Muscle of arm (tissue), 12 donors: ENCODE results near the gene ZNF574. TPM values are rescaled to one million over a fixed set of nuclear protein-coding genes. Genes with fewer than 3 reads are reported as not detected.

Experiments used
- DNase-seq: peaks from one replicate; pipeline ENCODE4 v3.0.0-alpha.2; 2013
- polyA plus RNA-seq, 12 donors: library from polyadenylated mRNA; unstranded; fragments of 120-200 nt; gene quantifications; one replicate each; pipeline ENCODE4 v1.2.1, GENCODE V29; 2013; ENCODE audit not compliant: insufficient read length in 12 of 12

ZNF574 gene
- polyA plus RNA-seq, 12 donors = 7.2 to 13.3 (median 9.2) TPM; not detected in 1

DNA sequence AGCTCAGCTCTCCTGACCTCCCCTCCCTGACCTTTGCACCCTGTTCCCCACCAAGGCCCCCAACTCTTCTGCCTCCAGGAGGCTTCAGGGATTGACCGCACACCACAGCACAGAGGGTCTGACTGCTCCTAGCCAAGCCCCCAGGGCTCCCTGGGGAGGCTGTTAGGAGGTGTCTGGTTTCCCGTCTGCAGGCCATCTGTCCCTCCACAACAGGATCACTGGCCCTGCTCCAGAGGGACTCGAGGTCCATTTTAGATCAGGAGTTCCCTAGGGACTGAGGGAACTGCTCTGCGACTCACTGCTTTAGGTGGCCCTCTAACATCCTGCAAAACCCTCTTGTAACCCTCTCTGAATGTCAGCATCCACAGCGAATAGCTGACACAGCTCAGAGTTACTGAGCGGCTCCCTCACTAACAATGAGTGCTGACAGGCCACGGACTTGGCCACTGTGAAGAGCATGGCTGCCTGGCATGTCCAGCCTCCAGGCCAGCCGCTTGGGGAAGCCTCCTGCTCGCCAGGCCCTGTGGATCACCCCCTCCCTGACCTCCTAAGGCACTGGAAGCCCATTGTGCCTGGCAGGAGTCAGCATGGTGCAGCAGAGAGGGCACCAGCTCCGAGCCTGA, 23.6 kb upstream of the ZNF574 start:
- DNase-seq = no peak

DNA sequence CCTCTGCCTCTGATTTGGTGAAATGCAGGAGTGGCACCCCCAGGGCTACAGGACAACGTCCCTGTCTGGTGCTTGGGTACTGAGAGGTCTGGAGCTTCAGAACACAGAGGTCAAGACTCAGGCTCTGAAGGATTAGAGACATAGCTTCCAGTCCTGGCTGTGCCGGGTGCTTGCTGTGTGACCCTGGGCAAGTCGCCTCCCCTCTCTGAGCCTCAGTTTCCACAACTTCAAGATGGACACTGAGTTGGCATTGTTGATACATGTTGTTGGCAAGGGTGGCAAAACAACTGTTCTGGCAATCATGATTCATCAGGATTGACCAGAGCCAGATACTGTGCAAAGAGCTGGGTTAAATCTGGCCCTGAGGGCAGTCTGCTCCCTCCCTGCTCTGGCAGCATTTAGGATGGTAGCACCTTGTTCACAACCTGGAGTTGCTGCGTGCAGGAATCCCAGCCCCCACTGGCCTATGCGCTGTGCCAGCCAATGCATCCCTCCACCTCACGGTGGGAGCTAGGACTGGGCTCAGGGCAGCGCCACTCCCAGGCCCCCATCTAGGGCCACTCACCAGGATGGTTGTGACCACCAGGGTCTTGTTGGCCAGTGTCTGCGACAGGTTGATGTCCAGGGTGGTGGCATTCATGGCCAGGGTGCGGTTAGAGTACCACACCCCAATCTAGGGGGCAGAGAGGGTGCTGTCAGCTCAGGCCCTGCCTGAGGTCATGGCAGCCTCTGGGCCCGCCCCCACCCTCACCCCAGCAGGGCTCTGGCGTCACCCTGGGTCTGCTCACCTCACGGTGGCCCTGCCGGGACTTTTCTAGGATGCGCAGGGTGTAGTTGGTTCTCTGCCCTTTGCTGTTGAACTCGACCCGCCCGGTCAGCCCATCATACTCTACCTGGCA, 22.7 kb upstream of the ZNF574 start:
- DNase-seq = no peak

DNA sequence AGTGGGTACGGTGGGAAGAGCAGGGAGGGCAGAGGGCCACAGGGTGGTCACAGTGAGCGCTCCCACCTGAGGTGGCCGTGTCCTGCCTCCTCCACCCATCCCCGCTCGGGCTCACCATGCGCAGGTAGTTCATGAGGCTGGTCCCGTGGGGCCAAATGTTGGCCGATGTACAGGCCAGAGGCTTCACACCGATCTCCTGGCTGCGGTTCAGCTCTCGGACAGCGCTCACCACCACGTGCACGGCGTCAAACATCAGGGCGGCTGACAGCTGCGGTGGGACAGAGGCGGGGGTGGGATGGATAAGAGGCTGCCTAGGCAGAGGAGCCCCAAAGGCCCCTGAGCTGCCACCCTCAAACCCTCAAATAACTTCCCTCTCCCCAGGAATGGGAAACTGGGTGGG, 21.8 kb upstream of the ZNF574 start:
- DNase-seq = no peak

- DNase-seq = no peak
Measured at GRCh38 chr19:42057846-42058245, 18.1 kb upstream of the ZNF574 start.

GRCh38 chr19:42059196-42059595, 16.8 kb upstream of the ZNF574 start:
- DNase-seq = no peak

- DNase-seq = no peak
Measured at GRCh38 chr19:42060117-42060516, 15.8 kb upstream of the ZNF574 start.

- DNase-seq = no peak
Measured at GRCh38 chr19:42062381-42062780, 13.6 kb upstream of the ZNF574 start.

DNA sequence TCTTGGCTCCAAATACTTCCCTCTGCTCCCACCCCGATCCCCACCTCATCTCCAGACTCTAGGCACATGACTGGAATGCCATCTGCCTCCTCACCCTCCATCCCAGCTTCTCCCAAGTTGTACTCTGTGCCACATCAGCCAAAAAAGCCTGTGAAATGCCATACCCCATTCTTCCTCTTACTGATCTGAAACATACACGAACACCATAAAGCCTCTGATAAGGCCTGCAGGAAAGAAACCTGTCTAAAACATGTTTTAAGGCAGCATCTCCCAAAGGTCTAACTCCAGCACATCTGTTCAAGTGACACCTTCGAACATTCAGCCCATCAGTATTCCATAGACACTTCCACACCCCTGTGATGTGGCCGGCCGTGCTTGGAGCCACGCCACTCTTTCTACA, 11.5 kb upstream of the ZNF574 start:
- DNase-seq = no peak

DNA sequence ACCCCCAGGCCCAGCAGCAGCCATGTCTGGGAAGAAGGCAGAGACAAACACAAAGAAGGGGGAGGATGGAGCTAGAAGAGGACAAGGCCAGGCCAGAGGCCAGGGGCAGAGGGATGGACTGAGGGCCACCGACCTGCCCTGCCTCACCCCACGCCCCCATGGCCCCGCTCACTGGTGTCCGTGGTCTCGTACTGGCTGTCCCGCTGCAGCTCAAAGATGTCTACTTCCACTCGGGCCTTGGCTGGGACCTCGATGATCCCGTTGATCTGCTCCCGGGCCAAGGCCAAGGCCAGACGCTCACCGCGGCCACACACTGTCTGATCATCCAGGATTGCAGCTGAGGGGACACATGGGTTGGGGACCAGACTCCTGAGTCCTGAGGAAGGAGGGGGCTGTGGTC, 10.9 kb upstream of the ZNF574 start:
- no peak for DNase-seq

DNA sequence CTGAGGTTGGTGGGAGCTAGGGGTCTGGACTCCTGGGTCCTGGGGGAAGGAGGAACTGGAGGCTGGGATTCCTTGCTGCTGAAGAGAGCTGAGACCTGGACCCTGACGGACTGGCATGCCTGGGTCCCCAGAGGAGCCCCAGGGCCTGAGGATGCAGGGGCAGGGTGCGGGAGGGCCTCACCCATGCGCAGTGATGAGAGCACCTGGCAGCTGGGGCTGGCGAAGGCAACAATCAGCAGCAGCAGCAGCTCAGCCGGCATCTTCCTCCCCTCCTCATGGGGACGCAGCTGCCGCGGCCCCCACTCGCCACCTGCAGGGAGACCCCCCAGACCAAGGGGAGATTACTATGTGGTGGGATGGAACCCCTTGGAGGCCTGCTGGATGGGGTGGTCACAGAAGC, 10.5 kb upstream of the ZNF574 start:
- no peak for DNase-seq

GRCh38 chr19:42066075-42066754, 9.8 kb upstream of the ZNF574 start:
- DNase-seq = no peak

DNA sequence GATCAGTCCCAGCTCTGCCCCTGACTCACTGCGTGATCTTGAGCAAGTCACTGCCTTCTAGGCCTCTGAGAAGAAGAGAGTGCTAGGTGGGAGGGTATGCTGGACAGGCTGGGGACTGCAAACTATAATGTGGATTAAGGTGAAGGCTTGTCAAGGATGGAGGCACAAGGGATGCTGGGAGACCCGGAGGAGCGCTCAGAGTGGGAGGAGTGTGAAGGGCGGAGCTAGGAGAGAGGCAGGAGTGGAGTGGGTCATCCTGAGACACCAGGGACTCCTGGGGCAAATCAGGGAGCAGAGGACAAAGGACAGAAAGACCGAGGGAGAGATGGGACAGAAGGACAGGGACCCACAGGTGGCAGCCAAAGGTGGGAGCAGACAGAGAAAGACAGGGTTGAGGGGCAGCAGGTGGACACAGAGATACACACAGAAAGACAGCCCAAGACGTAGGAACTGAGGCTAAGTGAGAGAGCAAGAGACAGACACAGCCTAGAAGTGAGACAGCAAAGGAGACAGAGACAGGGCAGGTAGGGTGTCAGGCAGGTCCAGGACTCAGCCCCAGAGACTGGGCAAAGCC, 8.6 kb upstream of the ZNF574 start:
- DNase-seq = no peak

GRCh38 chr19:42068361-42068755, 7.6 kb upstream of the ZNF574 start:
- DNase-seq = no peak

GRCh38 chr19:42068756-42069571, 7.0 kb upstream of the ZNF574 start:
- no peak for DNase-seq

- DNase-seq = no peak
Measured at GRCh38 chr19:42069619-42070351, 6.2 kb upstream of the ZNF574 start, which contains the start of gene GRIK5. TSS of gene GRIK5 (minus strand) at chr19:42070206. CDS start at chr19:42065770, 4,436 bp downstream.

DNA sequence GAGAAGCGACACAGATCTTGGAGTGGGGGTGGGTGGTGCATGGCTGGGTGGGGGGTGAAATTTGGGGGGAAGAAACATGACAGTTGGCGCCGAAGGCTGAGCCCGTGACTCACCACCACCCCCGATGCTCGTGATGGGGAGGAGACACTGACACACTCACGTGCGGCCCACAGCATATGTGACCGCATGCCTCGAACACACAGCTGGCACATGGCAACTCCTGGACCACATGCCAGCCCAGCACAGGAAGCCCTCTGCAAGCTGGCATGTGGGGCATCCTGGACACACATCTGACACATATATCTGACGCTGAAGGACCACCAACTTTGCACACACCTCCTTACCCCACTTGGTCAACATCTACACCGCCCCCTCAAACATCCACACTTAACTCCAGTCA, 4.7 kb upstream of the ZNF574 start:
- no peak for DNase-seq

DNA sequence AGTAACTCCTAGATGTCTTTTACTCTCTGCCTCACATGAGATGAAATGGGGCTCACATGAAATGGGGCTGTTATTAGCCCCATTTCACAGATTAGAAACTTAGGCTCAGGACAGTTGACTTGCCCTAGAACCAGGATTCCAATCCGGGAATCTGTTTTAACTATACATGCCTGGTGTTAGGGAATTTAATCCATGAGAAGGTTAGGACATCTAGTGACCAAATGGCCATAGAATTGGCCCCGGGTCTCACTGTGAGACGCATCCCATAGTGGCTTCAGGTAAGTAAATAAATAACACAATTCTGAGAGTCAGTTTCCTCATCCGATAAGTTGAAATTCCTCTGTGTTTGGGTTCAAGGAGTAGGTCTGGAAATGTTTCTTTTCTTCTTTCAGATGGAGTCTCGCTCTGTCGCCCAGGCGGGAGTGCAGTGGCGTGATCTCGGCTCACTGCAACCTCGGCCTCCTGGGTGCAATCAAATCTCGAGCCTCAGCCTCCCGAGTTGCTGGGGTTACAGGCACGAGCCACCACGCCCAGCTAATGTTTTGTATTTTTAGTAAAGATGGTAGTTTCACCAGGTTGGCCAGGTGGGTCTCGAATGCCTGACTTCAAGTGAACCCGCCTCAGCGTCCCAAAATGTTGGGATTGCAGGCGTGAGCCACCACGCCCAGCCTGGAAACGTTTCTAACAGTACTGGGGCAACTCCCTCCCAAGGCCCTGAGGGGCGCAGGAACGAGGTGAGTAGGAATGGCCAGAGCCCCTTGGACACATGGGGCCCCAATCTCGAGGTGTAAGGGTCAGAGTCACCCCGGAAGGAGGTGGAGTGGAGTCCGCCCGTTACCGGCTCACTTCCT, 1.2 kb upstream of the ZNF574 start:
- DNase-seq = no peak

- no peak for DNase-seq
Measured at GRCh38 chr19:42075364-42075615, 676 bp upstream of the ZNF574 start.

- DNase-seq = no peak
Measured at GRCh38 chr19:42076380-42076944, 496 bp downstream of the ZNF574 start.

GRCh38 chr19:42078058-42078457, 2.1 kb downstream of the ZNF574 start:
- DNase-seq = no peak
